PC-3 (cell line): ENCODE data around the gene CNTNAP2.

Experiments used
- EZH2phosphoT487 ChIP-seq: fragments of 300-600 bp; sonication (generic); IDR thresholded peaks from 2 replicates; pipeline ENCODE4 v1.6.1; 2018; ENCODE audit warnings: mild to moderate bottlenecking, antibody characterized with exemption, low read length, borderline replicate concordance
- TF ChIP-seq, protein P1 (sequence below): fragments of 300-600 bp; sonication (generic); conservative IDR thresholded peaks from 2 replicates; pipeline ENCODE4 v1.5.1; 2017; ENCODE audit warnings: antibody characterized with exemption, low read depth, mild to moderate bottlenecking, low read length

DNA sequence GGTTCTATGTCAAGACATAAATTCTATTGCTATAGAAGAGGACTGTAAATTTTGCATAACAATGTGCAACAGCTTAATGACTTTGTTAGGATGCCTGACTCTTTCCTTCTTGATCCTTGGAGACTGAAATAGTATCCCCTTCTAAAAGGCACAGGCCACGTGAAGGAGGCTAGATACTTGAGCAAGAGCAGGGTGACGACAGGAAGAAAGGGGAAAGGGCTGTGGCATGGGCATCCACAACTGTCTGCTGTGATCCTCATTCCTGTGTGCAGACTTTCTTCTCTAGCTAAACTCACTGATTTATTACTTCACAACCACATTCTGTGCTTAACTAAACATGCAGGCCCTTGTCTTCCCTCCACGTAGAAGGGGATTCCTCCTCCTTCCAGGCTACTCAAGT is 1362.2 kb downstream of the CNTNAP2 start:
- TF ChIP-seq, protein P1, sequence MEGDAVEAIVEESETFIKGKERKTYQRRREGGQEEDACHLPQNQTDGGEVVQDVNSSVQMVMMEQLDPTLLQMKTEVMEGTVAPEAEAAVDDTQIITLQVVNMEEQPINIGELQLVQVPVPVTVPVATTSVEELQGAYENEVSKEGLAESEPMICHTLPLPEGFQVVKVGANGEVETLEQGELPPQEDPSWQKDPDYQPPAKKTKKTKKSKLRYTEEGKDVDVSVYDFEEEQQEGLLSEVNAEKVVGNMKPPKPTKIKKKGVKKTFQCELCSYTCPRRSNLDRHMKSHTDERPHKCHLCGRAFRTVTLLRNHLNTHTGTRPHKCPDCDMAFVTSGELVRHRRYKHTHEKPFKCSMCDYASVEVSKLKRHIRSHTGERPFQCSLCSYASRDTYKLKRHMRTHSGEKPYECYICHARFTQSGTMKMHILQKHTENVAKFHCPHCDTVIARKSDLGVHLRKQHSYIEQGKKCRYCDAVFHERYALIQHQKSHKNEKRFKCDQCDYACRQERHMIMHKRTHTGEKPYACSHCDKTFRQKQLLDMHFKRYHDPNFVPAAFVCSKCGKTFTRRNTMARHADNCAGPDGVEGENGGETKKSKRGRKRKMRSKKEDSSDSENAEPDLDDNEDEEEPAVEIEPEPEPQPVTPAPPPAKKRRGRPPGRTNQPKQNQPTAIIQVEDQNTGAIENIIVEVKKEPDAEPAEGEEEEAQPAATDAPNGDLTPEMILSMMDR = no peak
- TF ChIP-seq EZH2phosphoT487 = no peak
